Measurements from ENCODE around the gene ATG2A. TPM values are rescaled to one million over a fixed set of nuclear protein-coding genes. Genes with fewer than 3 reads are reported as not detected.

ATG2A gene
- total RNA-seq, 1 experiment from 2014 or later, result 24.7 TPM

DNA sequence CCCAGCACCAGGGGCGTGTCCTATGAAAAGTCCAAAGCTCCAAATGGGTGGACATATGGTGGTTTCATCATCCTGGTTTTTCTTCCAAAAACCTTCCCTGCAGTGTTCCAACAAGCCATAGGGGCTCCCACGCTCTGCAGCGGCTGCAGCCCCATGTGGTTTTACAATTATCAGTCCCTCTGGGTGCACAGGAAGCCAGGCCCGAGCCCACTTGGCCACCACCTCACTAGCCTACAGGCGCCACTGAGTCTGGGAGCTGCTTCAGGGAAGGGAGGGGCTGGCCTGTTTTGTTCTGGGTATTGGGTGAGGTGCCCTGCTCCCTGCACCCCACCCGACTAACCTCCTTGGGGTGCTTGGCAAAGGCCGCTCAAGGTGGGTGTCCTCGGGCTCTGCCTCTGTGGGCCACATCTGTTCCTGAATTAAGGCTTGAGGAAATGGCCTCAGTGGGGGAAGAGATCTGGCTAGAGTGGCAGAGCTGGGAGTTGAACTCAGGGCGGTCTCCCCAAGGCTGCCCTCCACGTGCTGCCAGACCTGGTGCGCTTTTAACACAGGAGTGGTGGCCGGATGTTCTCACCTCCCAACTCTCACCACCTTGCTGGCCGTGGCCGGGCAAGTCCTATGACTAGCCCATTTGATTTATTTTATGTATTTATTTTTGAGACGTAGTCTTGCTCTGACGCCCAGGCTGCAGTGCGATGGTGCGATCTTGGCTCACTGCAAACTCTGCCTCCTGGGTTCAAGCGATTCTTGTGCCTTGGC, 67.2 kb downstream of the ATG2A start:
- intact Hi-C loops (cut with micrococcal nuclease), result loop anchor here (5.0 to 10.0 kb wide), 4 partner anchors 148 to 405 kb away; partner anchors contain the start of genes BATF2, CAPN1 and SNX15
- no peaks in the 10 kb centered on the region for H3K27me3 ChIP-seq (ENCODE audit: insufficient read depth, low read length)
- H4K20me1 ChIP-seq (ENCODE audit: insufficient read depth), result no peaks in the 10 kb centered on the region
- DNase-seq (ENCODE audit: low read depth, low spot score), result no peak
- no peak overlapping the region for H3K9ac ChIP-seq (ENCODE audit: low read length)
- no peaks in the 10 kb centered on the region for H3K9me2 ChIP-seq (ENCODE audit: insufficient read depth)
- H3K27ac ChIP-seq (ENCODE audit: low read depth, low read length), result peak overlapping the region; percentile 10; the same call in 1 of the 2 replicates
- CTCF ChIA-PET, result interaction anchor here (1.2 to 7.3 kb wide), 8 partner anchors 15 to 263 kb away, joined by 3 to 112 read pairs (median 6); partner anchors contain the start of genes BATF2 and TM7SF2
- TF ChIP-seq, protein P1, sequence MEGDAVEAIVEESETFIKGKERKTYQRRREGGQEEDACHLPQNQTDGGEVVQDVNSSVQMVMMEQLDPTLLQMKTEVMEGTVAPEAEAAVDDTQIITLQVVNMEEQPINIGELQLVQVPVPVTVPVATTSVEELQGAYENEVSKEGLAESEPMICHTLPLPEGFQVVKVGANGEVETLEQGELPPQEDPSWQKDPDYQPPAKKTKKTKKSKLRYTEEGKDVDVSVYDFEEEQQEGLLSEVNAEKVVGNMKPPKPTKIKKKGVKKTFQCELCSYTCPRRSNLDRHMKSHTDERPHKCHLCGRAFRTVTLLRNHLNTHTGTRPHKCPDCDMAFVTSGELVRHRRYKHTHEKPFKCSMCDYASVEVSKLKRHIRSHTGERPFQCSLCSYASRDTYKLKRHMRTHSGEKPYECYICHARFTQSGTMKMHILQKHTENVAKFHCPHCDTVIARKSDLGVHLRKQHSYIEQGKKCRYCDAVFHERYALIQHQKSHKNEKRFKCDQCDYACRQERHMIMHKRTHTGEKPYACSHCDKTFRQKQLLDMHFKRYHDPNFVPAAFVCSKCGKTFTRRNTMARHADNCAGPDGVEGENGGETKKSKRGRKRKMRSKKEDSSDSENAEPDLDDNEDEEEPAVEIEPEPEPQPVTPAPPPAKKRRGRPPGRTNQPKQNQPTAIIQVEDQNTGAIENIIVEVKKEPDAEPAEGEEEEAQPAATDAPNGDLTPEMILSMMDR (IDR thresholded peaks at IDR 0.05 in 2 of 3, conservative IDR thresholded peaks at IDR 0.05 in 1 of 3; ENCODE audit: borderline replicate concordance in 1 of 3, insufficient read depth in 1 of 3, low read depth in 2 of 3, low read length in 2 of 3), result no peak
- TF ChIP-seq MAX (IDR thresholded peaks at IDR 0.05), result no peak
- no peak for TF ChIP-seq ATF3 (IDR thresholded peaks at IDR 0.05)
- TF ChIP-seq SP1 (IDR thresholded peaks at IDR 0.05; ENCODE audit: low read depth), result no peak
- TF ChIP-seq EZH2phosphoT487 (IDR thresholded peaks at IDR 0.05; ENCODE audit: borderline replicate concordance), result no peak
- TF ChIP-seq SRF (IDR thresholded peaks at IDR 0.05; ENCODE audit: low read depth), result no peak
- no peak for TF ChIP-seq POLR2AphosphoS5 (IDR thresholded peaks at IDR 0.05; ENCODE audit: low read depth, low read length)
- no peak for TF ChIP-seq RAD21 (IDR thresholded peaks at IDR 0.05; ENCODE audit: low read depth)
- TF ChIP-seq SIN3A (IDR thresholded peaks at IDR 0.05; ENCODE audit: low read depth), result no peak
- TF ChIP-seq FOSL1 (IDR thresholded peaks at IDR 0.05; ENCODE audit: low read depth), result no peak
- TF ChIP-seq, protein P2, sequence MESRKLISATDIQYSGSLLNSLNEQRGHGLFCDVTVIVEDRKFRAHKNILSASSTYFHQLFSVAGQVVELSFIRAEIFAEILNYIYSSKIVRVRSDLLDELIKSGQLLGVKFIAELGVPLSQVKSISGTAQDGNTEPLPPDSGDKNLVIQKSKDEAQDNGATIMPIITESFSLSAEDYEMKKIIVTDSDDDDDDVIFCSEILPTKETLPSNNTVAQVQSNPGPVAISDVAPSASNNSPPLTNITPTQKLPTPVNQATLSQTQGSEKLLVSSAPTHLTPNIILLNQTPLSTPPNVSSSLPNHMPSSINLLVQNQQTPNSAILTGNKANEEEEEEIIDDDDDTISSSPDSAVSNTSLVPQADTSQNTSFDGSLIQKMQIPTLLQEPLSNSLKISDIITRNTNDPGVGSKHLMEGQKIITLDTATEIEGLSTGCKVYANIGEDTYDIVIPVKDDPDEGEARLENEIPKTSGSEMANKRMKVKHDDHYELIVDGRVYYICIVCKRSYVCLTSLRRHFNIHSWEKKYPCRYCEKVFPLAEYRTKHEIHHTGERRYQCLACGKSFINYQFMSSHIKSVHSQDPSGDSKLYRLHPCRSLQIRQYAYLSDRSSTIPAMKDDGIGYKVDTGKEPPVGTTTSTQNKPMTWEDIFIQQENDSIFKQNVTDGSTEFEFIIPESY (IDR thresholded peaks at IDR 0.05; ENCODE audit: extremely low read depth, insufficient replicate concordance, low read length), result no peak
- TF ChIP-seq CBX3 (IDR thresholded peaks at IDR 0.05; ENCODE audit: low read depth), result no peak
- no peak for TF ChIP-seq EZH2 (IDR thresholded peaks at IDR 0.05)
- TF ChIP-seq ZNF274 (IDR thresholded peaks at IDR 0.05; ENCODE audit: low read depth, low read length), result no peak
- TF ChIP-seq EGR1 (IDR thresholded peaks at IDR 0.05; ENCODE audit: low read depth), result no peak
- H3K4me2 ChIP-seq (ENCODE audit: low read length), result 0 out of 2 replicates have a peak overlapping the region, but pooled peaks have one; percentile 25
- H3K4me3 ChIP-seq (replicated peaks in 1 of 2; ENCODE audit: low read depth in 1 of 2, low read length in 2 of 2), result no peak overlapping the region
- peaks cover 0 to 22% of the 10 kb centered on the region in 2 experiments; a peak in 2 of 4 replicates for H3K36me3 ChIP-seq (ENCODE audit: control insufficient read depth in 1 of 2, insufficient read depth in 2 of 2, low read length in 2 of 2)
- peaks cover 17% of the 10 kb centered on the region for H3K79me2 ChIP-seq (ENCODE audit: insufficient read depth, low read length)
- no TSS peak for BruUV-seq (replicated peaks)
- H3K9me3 ChIP-seq (ENCODE audit: control insufficient read depth in 1 of 2, insufficient read depth in 1 of 2, low read depth in 1 of 2, low read length in 2 of 2), result no peaks in the 10 kb centered on the region
- no peak for ATAC-seq
- RAD21 ChIA-PET (ENCODE audit: low non-redundant PET in 1 of 2, low total read pairs in 2 of 2, uncharacterized antibody in 2 of 2, unreplicated experiment in 2 of 2), result no interaction called here
- peaks cover 83 to 98% of the 10 kb centered on the region in 2 experiments for H3K4me1 ChIP-seq (ENCODE audit: control insufficient read depth in 1 of 2, insufficient read depth in 2 of 2, low read length in 2 of 2)
- POLR2A ChIA-PET, result interaction anchor here (1.0 to 6.0 kb wide), 3 partner anchors 28 to 41 kb away, joined by 3 to 36 read pairs (median 9); partner anchors contain the start of gene EHD1
- no peak overlapping the region for H2AFZ ChIP-seq (ENCODE audit: low read depth, low read length, poor library complexity, severe bottlenecking)

All from HCT116 (cell line).